UCSD-AML1 (cell line): ENCODE data around the gene LSAMP.

Experiments
- DNase-seq: peaks from one replicate; lab custom pipeline; 2025; ENCODE audit not compliant: unreplicated experiment; lab: John Stamatoyannopoulos, UW

LSAMP gene

GRCh38 chr3:116367761-116368395, 77.4 kb downstream of the LSAMP start:
- no peak for DNase-seq

GRCh38 chr3:116356056-116356455, 89.2 kb downstream of the LSAMP start:
- DNase-seq: no peak

- DNase-seq: no peak
Measured at GRCh38 chr3:116354382-116354781, 90.9 kb downstream of the LSAMP start.

GRCh38 chr3:116350119-116350733, 95.1 kb downstream of the LSAMP start:
- no peak for DNase-seq

- no peak for DNase-seq
Measured at GRCh38 chr3:116348216-116348615, 97.1 kb downstream of the LSAMP start.

- DNase-seq: no peak
Measured at GRCh38 chr3:116342499-116342898, 102.8 kb downstream of the LSAMP start.

GRCh38 chr3:116341899-116342298, 103.4 kb downstream of the LSAMP start:
- DNase-seq: no peak

- no peak for DNase-seq
Measured at GRCh38 chr3:116341381-116341780, 103.9 kb downstream of the LSAMP start.

- DNase-seq: no peak
Measured at GRCh38 chr3:116340680-116341216, 104.5 kb downstream of the LSAMP start.

GRCh38 chr3:116339441-116340028, 105.8 kb downstream of the LSAMP start:
- DNase-seq: no peak

GRCh38 chr3:116338713-116339112, 106.6 kb downstream of the LSAMP start:
- no peak for DNase-seq

GRCh38 chr3:116337229-116337628, 108.1 kb downstream of the LSAMP start:
- DNase-seq: no peak

GRCh38 chr3:116331380-116331779, 113.9 kb downstream of the LSAMP start:
- no peak for DNase-seq

GRCh38 chr3:116322750-116323375, 122.4 kb downstream of the LSAMP start:
- no peak for DNase-seq

GRCh38 chr3:116318370-116318769, 126.9 kb downstream of the LSAMP start:
- DNase-seq: no peak

GRCh38 chr3:116316771-116317170, 128.5 kb downstream of the LSAMP start:
- peak; percentile 6 for DNase-seq

GRCh38 chr3:116314476-116314875, 130.8 kb downstream of the LSAMP start:
- DNase-seq: peak; percentile 12

GRCh38 chr3:116306720-116307119, 138.6 kb downstream of the LSAMP start:
- no peak for DNase-seq

GRCh38 chr3:116306149-116306548, 139.1 kb downstream of the LSAMP start:
- no peak for DNase-seq

GRCh38 chr3:116302087-116302747, 143.1 kb downstream of the LSAMP start:
- no peak for DNase-seq

GRCh38 chr3:116301422-116301821, 143.9 kb downstream of the LSAMP start:
- no peak for DNase-seq
